Panc1 (cell line): ENCODE results near the gene FGFRL1. TPM values are rescaled to one million over a fixed set of nuclear protein-coding genes. Genes with fewer than 3 reads are reported as not detected.
"Not testable (repeated sequence)": the region's sequence is repeated elsewhere in the genome, so short reads cannot be mapped to it uniquely, and the experiment has no call there.

Experiments used
- ATAC-seq: fragments of 200-7000 bp; cut with Tn5 transposase; 2 replicates; pipeline ENCODE4 v1.9.1; 2020; ENCODE audit warnings: mild to moderate bottlenecking, moderate library complexity
- BruUV-seq: library from RNA; stranded (reverse); fragments of 400-500 nt; replicated peaks from 2 replicates; lab custom pipeline; 2021; lab: Mats Ljungman, UMichigan
- CTCF ChIA-PET: fragments of 300-600 bp; sonication (Branson Sonifier 250); formaldehyde crosslinking; loops from one replicate; lab custom pipeline; 2022; ENCODE audit warnings: antibody characterized with exemption; lab: Charles Lee
- POLR2A ChIA-PET: fragments of 300-600 bp; sonication (Branson Sonifier 250); formaldehyde crosslinking; loops from one replicate; lab custom pipeline; 2022; ENCODE audit warnings: antibody characterized with exemption; lab: Charles Lee
- DNase-seq: peaks from one replicate; pipeline ENCODE4 v3.0.0-alpha.2; 2010; ENCODE audit warnings: low read depth, low spot score
- H3K27ac ChIP-seq: 2 replicates; pipeline ENCODE4 v1.5.1; 2011; ENCODE audit warnings: mild to moderate bottlenecking, low read length, inconsistent platforms
- H3K27me3 ChIP-seq: fragments of 200-500 bp; sonication (Bioruptor generic); 2 replicates; pipeline ENCODE4 v1.6.0; 2014; ENCODE audit warnings: low read length, inconsistent platforms; ENCODE audit not compliant: control insufficient read depth, insufficient read depth
- H3K36me3 ChIP-seq: fragments of 200-500 bp; sonication (Bioruptor generic); 2 replicates; pipeline ENCODE4 v1.5.1; 2014; ENCODE audit warnings: inconsistent platforms, mild to moderate bottlenecking, low read length, moderate library complexity; ENCODE audit not compliant: control insufficient read depth, insufficient read depth
- H3K4me1 ChIP-seq: 2 replicates; pipeline ENCODE4 v1.5.1; 2011; ENCODE audit warnings: inconsistent platforms, mild to moderate bottlenecking, low read length, moderate library complexity; ENCODE audit not compliant: control insufficient read depth, insufficient read depth
- H3K4me3 ChIP-seq, 2 experiments: 2 replicates each; pipeline ENCODE4 v1.5.1; 2011 to 2012; ENCODE audit warnings: low read depth in 2 of 2, low read length in 2 of 2, mild to moderate bottlenecking in 2 of 2, inconsistent platforms in 1 of 2, moderate library complexity in 1 of 2
- H3K9me3 ChIP-seq: fragments of 200-500 bp; sonication (Bioruptor generic); 2 replicates; pipeline ENCODE4 v1.5.1; 2014; ENCODE audit warnings: low read depth, mild to moderate bottlenecking, inconsistent platforms, low read length, moderate library complexity; ENCODE audit not compliant: control insufficient read depth, insufficient read depth
- POLR2AphosphoS5 ChIP-seq: IDR thresholded peaks from 2 replicates; pipeline ENCODE4 v1.6.1; 2012; ENCODE audit warnings: mild to moderate bottlenecking, low read depth, low read length, moderate library complexity
- REST ChIP-seq, 2 experiments: IDR thresholded peaks; 2 replicates each; pipeline ENCODE4 v1.6.1; 2011 to 2012; ENCODE audit warnings: low read depth in 2 of 2, control low read depth in 1 of 2, low read length in 1 of 2, mild to moderate bottlenecking in 1 of 2, moderate library complexity in 1 of 2; ENCODE audit not compliant: insufficient read depth in 1 of 2
- SIN3A ChIP-seq: IDR thresholded peaks from 2 replicates; pipeline ENCODE4 v1.6.1; 2012; ENCODE audit warnings: low read depth, mild to moderate bottlenecking, low read length, moderate library complexity, borderline replicate concordance; ENCODE audit not compliant: insufficient read depth
- TCF7L2 ChIP-seq: IDR thresholded peaks from 2 replicates; pipeline ENCODE4 v1.6.1; 2011; ENCODE audit warnings: mild to moderate bottlenecking, low read depth, low read length, inconsistent platforms
- in situ Hi-C: cut with HindIII; loops from 2 replicates; pipeline ENCODE4 v1.10.0; 2016; ENCODE audit warnings: low sequenced_read_pairs, low pct_unique_long_range_greater_than_20kb
- intact Hi-C: fragments of 100-400 bp; cut with micrococcal nuclease; formaldehyde crosslinking; loops from one replicate; pipeline ENCODE4 v1.10.0; 2022; ENCODE audit not compliant: unreplicated experiment
- total RNA-seq: library from RNA; stranded (reverse); gene quantifications from one replicate; pipeline ENCODE4 v1.2.1, GENCODE V29; 2021; ENCODE audit not compliant: unreplicated experiment
- TF ChIP-seq, protein P1 (sequence below): fragments of 450-650 bp; IDR thresholded peaks from 2 replicates; pipeline ENCODE4 v1.5.1; 2017; ENCODE audit warnings: mild to moderate bottlenecking

Gene FGFRL1
- total RNA-seq, 1 experiment from 2014 or later = 43.1 TPM

- TF ChIP-seq, protein P1, sequence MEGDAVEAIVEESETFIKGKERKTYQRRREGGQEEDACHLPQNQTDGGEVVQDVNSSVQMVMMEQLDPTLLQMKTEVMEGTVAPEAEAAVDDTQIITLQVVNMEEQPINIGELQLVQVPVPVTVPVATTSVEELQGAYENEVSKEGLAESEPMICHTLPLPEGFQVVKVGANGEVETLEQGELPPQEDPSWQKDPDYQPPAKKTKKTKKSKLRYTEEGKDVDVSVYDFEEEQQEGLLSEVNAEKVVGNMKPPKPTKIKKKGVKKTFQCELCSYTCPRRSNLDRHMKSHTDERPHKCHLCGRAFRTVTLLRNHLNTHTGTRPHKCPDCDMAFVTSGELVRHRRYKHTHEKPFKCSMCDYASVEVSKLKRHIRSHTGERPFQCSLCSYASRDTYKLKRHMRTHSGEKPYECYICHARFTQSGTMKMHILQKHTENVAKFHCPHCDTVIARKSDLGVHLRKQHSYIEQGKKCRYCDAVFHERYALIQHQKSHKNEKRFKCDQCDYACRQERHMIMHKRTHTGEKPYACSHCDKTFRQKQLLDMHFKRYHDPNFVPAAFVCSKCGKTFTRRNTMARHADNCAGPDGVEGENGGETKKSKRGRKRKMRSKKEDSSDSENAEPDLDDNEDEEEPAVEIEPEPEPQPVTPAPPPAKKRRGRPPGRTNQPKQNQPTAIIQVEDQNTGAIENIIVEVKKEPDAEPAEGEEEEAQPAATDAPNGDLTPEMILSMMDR = no peak
These were observed 14.4 kb upstream of the FGFRL1 start (continued) for GRCh38 chr4:996997-997374.

DNA sequence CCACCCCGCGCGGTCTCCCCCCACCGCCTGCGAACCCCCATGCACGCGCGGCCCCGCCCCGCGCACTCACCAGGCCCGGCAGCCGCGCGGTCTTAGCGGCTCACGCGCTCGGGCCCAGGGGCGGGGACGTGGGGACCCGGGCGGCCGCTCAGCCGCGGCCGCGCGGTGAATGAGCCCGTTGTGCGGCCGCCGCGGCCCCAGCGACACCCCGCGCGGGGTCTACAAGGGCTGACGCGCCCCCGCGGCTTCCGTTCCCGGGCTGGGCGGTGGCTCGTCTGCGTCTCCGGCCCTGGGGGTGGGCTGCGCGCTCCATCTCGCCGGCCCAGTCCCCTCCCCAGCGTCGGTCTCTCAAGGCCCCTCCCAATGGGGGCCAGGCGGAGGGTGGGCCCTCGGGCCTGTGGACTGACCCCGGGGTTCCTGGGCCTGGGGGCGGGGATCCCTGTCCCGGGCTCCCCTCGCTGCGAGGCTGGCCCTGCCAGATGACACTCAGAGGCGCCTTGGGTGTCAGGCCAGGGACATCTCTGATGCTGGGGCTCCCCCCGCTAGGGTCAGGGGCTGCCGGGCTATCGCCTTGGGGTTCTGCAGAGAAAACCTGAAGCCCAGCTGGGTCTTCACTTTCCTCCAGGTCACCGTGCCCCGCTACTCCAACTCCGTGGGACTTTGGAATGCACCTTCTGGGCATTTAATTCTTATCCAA, 13.9 kb upstream of the FGFRL1 start:
- intact Hi-C loops (no loop called here), in situ Hi-C loops (no loop called here)
- no peak for TF ChIP-seq REST (IDR thresholded peaks at IDR 0.05; ENCODE audit: insufficient read depth in 1 of 2, low read depth in 2 of 2, low read length in 1 of 2)
- no TSS peak for BruUV-seq
- DNase-seq (no peak), ATAC-seq (peak; percentile 14; the same call in 1 of the 2 replicates)
- Histone ChIP-seq H3K27ac (no peak overlapping the region), H3K4me3 (peak overlapping the region; percentile 34 to 38), H3K27me3 (no peaks in the 10 kb centered on the region), H3K4me1 (peaks cover 14% of the 10 kb centered on the region), H3K36me3 (no peaks in the 10 kb centered on the region), H3K9me3 (no peaks in the 10 kb centered on the region)
- ChIA-PET CTCF (no interaction called here), POLR2A (no interaction called here)

- H3K4me1 ChIP-seq = peaks cover 9% of the 10 kb centered on the region
- no TSS peak for BruUV-seq
- no peak for DNase-seq
- no peak for TF ChIP-seq SIN3A
- no peak for TF ChIP-seq TCF7L2
- TF ChIP-seq, protein P1 = no peak
- no peak for TF ChIP-seq POLR2AphosphoS5
- TF ChIP-seq REST (IDR thresholded peaks at IDR 0.05; ENCODE audit: insufficient read depth in 1 of 2, low read depth in 2 of 2, low read length in 1 of 2) = no peak
- no peaks in the 10 kb centered on the region for H3K9me3 ChIP-seq
- H3K27me3 ChIP-seq = no peaks in the 10 kb centered on the region
- ATAC-seq = no peak
- no peaks in the 10 kb centered on the region for H3K36me3 ChIP-seq
- in situ Hi-C loops = no loop called here
- ChIA-PET POLR2A (no interaction called here), CTCF (no interaction called here)
- H3K27ac ChIP-seq = no peak overlapping the region
- peak overlapping the region in 1 of 2 experiments; percentile 38; a peak in 2 of 4 replicates for H3K4me3 ChIP-seq
- intact Hi-C loops = no loop called here
These were observed 13.2 kb upstream of the FGFRL1 start for GRCh38 chr4:998096-998691.

GRCh38 chr4:999240-999863, 12.1 kb upstream of the FGFRL1 start:
- H3K27ac ChIP-seq, H3K4me1 ChIP-seq, H3K9me3 ChIP-seq, ATAC-seq, DNase-seq, BruUV-seq, H3K27me3 ChIP-seq, POLR2A ChIA-PET, H3K4me3 ChIP-seq, H3K36me3 ChIP-seq, CTCF ChIA-PET, in situ Hi-C loops, intact Hi-C loops: not testable (repeated sequence)
